Osteocyte (in vitro differentiated cells): Measurements from ENCODE around the gene RHBDL1. TPM values are rescaled to one million over a fixed set of nuclear protein-coding genes. Genes with fewer than 3 reads are reported as not detected.

Experiments
- DNase-seq: peaks from one replicate; pipeline ENCODE4 v3.0.0; 2021; ENCODE audit warnings: mixed read lengths; ENCODE audit not compliant: unreplicated experiment; ENCODE audit errors: extremely low spot score
- H3K27ac Mint-ChIP-seq: one replicate; pipeline ENCODE4 v1.8.0; 2021; ENCODE audit warnings: mild to moderate bottlenecking, mixed read lengths; ENCODE audit not compliant: unreplicated experiment
- H3K27me3 Mint-ChIP-seq: one replicate; pipeline ENCODE4 v1.8.0; 2021; ENCODE audit warnings: mixed read lengths; ENCODE audit not compliant: unreplicated experiment
- H3K36me3 Mint-ChIP-seq: one replicate; pipeline ENCODE4 v1.8.0; 2021; ENCODE audit warnings: mixed read lengths; ENCODE audit not compliant: unreplicated experiment
- H3K4me1 Mint-ChIP-seq: one replicate; pipeline ENCODE4 v1.8.0; 2021; ENCODE audit warnings: mixed read lengths; ENCODE audit not compliant: unreplicated experiment
- H3K4me3 Mint-ChIP-seq: one replicate; pipeline ENCODE4 v1.8.0; 2021; ENCODE audit warnings: mild to moderate bottlenecking, moderate library complexity, mixed read lengths; ENCODE audit not compliant: unreplicated experiment
- H3K9me3 Mint-ChIP-seq: one replicate; pipeline ENCODE4 v1.8.0; 2021; ENCODE audit warnings: mixed read lengths; ENCODE audit not compliant: unreplicated experiment
- total RNA-seq: library from RNA; stranded (reverse); gene quantifications from 2 replicates; pipeline ENCODE4 v1.2.1, GENCODE V29; 2021
- TF ChIP-seq, protein P1 (sequence below): fragments of 200-600 bp; sonication (generic); IDR thresholded peaks from 2 replicates; pipeline ENCODE4 v1.5.0; 2021; ENCODE audit warnings: antibody characterized with exemption, mild to moderate bottlenecking, moderate library complexity

RHBDL1 gene
- total RNA-seq, 1 donor from 2014 or later, result 5.4 TPM

DNA sequence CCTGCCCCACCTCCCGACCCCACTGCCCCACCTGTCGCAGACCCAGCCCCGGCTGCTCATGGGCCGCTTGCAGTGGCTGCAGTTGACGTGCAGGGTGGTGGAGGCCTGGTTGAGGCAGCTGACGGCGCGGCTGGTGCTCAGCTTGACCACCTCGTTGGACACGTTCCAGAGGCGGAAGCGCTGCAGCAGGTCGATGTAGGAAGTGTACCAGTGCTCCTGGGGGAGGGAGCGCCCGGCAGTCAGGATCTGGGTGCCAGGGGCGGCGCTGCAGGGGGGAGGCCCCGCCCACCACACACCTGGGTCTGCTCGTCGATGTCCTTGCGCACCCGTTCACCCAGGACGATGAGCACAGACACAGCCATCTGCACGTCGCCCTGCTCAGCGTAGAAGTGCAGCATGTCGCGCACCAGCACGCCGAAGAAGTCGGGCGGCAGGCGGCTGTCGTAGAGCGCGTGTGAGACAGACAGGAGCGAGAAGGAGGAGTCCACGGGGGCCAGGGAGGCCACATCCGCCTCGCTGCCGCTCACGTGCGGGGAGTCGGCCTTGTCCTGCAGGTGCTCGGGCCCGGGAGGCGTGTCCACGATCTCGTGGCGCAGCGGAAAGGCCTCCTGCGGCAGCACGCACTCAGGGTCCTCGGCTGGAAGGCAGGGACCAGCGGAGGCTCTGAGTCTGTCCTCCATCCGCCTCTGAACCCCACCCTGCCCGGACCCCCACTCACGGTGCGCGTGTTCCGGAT is 9.7 kb downstream of the RHBDL1 start:
- Mint-ChIP-seq H3K4me1 (peaks cover 32% of the 10 kb centered on the region), H3K4me3 (no peak overlapping the region), H3K36me3 (peaks cover 14% of the 10 kb centered on the region), H3K27me3 (no peaks in the 10 kb centered on the region), H3K27ac (no peak overlapping the region), H3K9me3 (no peaks in the 10 kb centered on the region)
- DNase-seq, result no peak
- TF ChIP-seq, protein P1, sequence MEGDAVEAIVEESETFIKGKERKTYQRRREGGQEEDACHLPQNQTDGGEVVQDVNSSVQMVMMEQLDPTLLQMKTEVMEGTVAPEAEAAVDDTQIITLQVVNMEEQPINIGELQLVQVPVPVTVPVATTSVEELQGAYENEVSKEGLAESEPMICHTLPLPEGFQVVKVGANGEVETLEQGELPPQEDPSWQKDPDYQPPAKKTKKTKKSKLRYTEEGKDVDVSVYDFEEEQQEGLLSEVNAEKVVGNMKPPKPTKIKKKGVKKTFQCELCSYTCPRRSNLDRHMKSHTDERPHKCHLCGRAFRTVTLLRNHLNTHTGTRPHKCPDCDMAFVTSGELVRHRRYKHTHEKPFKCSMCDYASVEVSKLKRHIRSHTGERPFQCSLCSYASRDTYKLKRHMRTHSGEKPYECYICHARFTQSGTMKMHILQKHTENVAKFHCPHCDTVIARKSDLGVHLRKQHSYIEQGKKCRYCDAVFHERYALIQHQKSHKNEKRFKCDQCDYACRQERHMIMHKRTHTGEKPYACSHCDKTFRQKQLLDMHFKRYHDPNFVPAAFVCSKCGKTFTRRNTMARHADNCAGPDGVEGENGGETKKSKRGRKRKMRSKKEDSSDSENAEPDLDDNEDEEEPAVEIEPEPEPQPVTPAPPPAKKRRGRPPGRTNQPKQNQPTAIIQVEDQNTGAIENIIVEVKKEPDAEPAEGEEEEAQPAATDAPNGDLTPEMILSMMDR, result no peak

DNA sequence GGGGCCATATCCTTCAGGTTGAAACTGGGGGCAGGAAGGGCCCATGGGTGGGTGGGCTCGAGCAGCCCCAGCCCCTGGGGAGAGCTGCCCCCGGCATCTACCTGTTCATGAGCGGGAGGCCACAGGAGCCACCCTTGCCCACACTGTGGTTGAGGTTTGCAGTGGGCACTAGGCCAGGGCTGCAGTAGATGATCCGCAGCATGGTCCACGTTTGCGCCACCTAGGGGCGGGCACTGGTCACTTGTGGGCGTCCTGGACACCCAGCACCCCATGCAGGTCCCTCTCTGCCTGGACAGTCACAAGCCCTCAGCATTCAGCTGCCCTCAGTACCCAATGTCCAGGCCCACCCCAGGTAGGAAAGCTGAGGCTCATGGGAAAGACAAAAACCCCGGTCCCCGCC is 10.5 kb downstream of the RHBDL1 start:
- H3K27ac Mint-ChIP-seq, result peak overlapping the region; percentile 34

DNA sequence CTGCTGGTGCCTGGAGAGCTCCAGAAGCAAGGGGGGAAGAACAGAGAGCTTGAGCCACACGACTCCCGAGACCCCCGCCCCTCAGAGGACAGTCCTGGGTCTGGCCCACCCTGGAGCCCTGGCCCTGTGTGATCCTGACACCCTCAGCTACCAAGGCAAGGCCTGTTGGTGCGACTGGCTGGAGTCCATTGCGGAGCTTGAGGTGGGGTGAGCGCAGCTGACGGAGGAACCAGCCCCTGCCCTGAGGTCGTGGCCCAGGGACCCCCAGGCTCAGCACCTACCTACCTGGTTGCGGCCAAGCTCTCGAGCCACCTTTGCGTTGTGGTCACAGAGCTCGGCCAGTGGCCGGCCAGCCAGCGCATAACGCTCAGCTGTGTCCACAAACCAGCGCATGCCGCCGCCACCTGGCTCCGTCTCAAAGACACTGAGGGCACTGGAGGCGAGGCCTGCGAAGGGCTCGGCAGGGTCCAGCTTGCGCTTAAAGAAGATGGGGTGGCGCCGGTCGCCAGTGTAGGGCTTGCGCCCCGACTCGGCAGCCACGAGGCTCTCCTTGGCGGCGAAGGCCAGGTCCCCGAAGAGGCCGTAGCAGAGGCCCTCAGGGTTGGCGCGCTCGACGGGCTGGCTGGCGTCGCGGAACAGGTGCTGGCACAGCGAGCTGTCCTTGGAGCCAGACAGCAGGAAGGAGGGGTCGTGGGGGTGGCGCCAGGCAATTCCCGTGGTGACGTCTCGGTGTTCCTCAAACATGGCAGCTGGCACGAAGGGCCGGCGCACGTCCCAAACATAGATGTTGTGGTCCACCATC is 11.2 kb downstream of the RHBDL1 start:
- no peaks in the 10 kb centered on the region for H3K9me3 Mint-ChIP-seq
- no peaks in the 10 kb centered on the region for H3K27me3 Mint-ChIP-seq
- no peak overlapping the region for H3K4me3 Mint-ChIP-seq

More for the DNA sequence above, 10.5 kb downstream of the RHBDL1 start:
- H3K27me3 Mint-ChIP-seq, result no peaks in the 10 kb centered on the region
- H3K4me1 Mint-ChIP-seq, result peaks cover 36% of the 10 kb centered on the region
- peak overlapping the region; percentile 44 for H3K4me3 Mint-ChIP-seq
- TF ChIP-seq, protein P1, result peak; percentile 52
- H3K9me3 Mint-ChIP-seq, result no peaks in the 10 kb centered on the region
- no peak for DNase-seq
- H3K36me3 Mint-ChIP-seq, result peaks cover 14% of the 10 kb centered on the region

DNA sequence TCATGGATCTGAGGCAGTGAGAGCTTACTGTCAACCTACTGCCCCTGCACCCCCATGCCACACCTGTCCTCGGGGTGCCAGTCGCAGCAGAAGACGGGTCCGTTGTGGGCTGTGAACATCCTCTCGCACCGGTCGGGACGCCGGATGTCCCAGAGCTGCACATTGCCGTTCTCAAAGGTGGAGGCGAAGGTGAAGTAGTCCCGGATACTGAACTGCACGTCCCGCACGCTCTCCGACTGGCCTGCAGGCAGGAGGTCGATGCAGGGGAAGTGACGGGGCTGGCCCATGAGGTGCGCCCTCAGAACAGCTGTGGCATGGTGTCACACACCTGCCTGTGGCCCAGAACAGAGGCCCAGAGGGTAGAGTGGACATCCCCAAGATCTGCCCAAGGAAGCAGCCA is 12.0 kb downstream of the RHBDL1 start:
- peaks cover 25% of the 10 kb centered on the region for H3K4me1 Mint-ChIP-seq
- no peak overlapping the region for H3K27ac Mint-ChIP-seq
- DNase-seq, result no peak
- no peaks in the 10 kb centered on the region for H3K9me3 Mint-ChIP-seq
- peaks cover 5% of the 10 kb centered on the region for H3K27me3 Mint-ChIP-seq
- H3K36me3 Mint-ChIP-seq, result peaks cover 5% of the 10 kb centered on the region
- no peak overlapping the region for H3K4me3 Mint-ChIP-seq
- TF ChIP-seq, protein P1, result no peak

More for the DNA sequence above, 11.2 kb downstream of the RHBDL1 start:
- no peak overlapping the region for H3K27ac Mint-ChIP-seq
- TF ChIP-seq, protein P1, result no peak
- no peak for DNase-seq
- H3K36me3 Mint-ChIP-seq, result peaks cover 8% of the 10 kb centered on the region
- peaks cover 29% of the 10 kb centered on the region for H3K4me1 Mint-ChIP-seq
